OCI-LY7 (cell line): Measurements from ENCODE around the gene ISLR. TPM values are rescaled to one million over a fixed set of nuclear protein-coding genes. Genes with fewer than 3 reads are reported as not detected.

Experiments used
- BruUV-seq: library from RNA; stranded (reverse); fragments of 400-500 nt; replicated peaks from 2 replicates; lab custom pipeline; 2021; lab: Mats Ljungman, UMichigan
- CTCF ChIA-PET: fragments of 300-600 bp; sonication (Branson Sonifier 250); formaldehyde crosslinking; loops from one replicate; lab custom pipeline; 2022; ENCODE audit warnings: antibody characterized with exemption; ENCODE audit not compliant: unreplicated experiment; lab: Charles Lee
- POLR2A ChIA-PET: fragments of 300-600 bp; sonication (Branson Sonifier 250); formaldehyde crosslinking; loops from one replicate; lab custom pipeline; 2022; ENCODE audit warnings: antibody characterized with exemption; lab: Charles Lee
- DNase-seq: peaks from one replicate; pipeline ENCODE4 v3.0.0-alpha.2; 2015; ENCODE audit warnings: low spot score
- H2AFZ ChIP-seq: fragments of 200-600 bp; sonication (generic), shearing (Covaris generic); 2 replicates; pipeline ENCODE4 v1.6.1; 2014; ENCODE audit warnings: mild to moderate bottlenecking, antibody characterized with exemption, low read length, moderate library complexity
- H3K27ac ChIP-seq: fragments of 200-600 bp; sonication (generic); 2 replicates; pipeline ENCODE4 v1.5.1; 2014; ENCODE audit warnings: mixed run types, low read depth, mild to moderate bottlenecking, moderate library complexity, low read length, inconsistent platforms; ENCODE audit not compliant: poor library complexity, severe bottlenecking
- H3K36me3 ChIP-seq: fragments of 200-600 bp; sonication (generic); 2 replicates; pipeline ENCODE4 v1.6.1; 2014; ENCODE audit warnings: mild to moderate bottlenecking, antibody characterized with exemption, low read length, moderate library complexity, mixed read lengths; ENCODE audit not compliant: insufficient read depth
- H3K4me1 ChIP-seq: fragments of 200-600 bp; sonication (generic); 2 replicates; pipeline ENCODE4 v1.5.1; 2014; ENCODE audit warnings: mild to moderate bottlenecking, low read length; ENCODE audit not compliant: insufficient read depth, poor library complexity, severe bottlenecking
- H3K4me2 ChIP-seq: fragments of 200-600 bp; sonication (generic); 2 replicates; pipeline ENCODE4 v1.6.1; 2014; ENCODE audit warnings: mild to moderate bottlenecking, low read length
- H3K4me3 ChIP-seq: fragments of 200-600 bp; sonication (generic); 2 replicates; pipeline ENCODE4 v1.5.1; 2014; ENCODE audit warnings: mild to moderate bottlenecking, low read depth, low read length; ENCODE audit not compliant: poor library complexity, severe bottlenecking
- H3K79me2 ChIP-seq: fragments of 200-600 bp; sonication (generic); 2 replicates; pipeline ENCODE4 v1.6.1; 2016; ENCODE audit warnings: low read depth, mild to moderate bottlenecking, low read length, moderate library complexity, mixed read lengths; ENCODE audit not compliant: insufficient read depth
- H3K9me2 ChIP-seq: fragments of 200-600 bp; sonication (generic); 2 replicates; pipeline ENCODE4 v1.6.1; 2016; ENCODE audit warnings: mild to moderate bottlenecking, low read length, mixed read lengths; ENCODE audit not compliant: insufficient read depth
- H3K9me3 ChIP-seq: fragments of 200-600 bp; sonication (generic); 2 replicates; pipeline ENCODE4 v1.6.1; 2014; ENCODE audit warnings: mild to moderate bottlenecking, mixed run types, low read length, mixed read lengths
- H4K20me1 ChIP-seq: fragments of 200-600 bp; sonication (generic); 2 replicates; pipeline ENCODE4 v1.6.1; 2014; ENCODE audit warnings: mild to moderate bottlenecking, antibody characterized with exemption, low read length, moderate library complexity, mixed read lengths; ENCODE audit not compliant: insufficient read depth
- EZH2phosphoT487 ChIP-seq: fragments of 200-600 bp; sonication (generic); IDR thresholded peaks from 2 replicates; pipeline ENCODE4 v1.6.1; 2018; ENCODE audit warnings: low read depth, borderline replicate concordance, mild to moderate bottlenecking, mixed run types, antibody characterized with exemption, low read length, moderate library complexity, mixed read lengths
- intact Hi-C: fragments of 100-400 bp; cut with micrococcal nuclease; formaldehyde crosslinking; loops from one replicate; pipeline ENCODE4 v1.10.0; 2022; ENCODE audit not compliant: unreplicated experiment
- total RNA-seq, 2 experiments: library from RNA; depleted of rRNA in 1 of 2; stranded (reverse); fragments of >200 nt in 1 of 2; shearing (Covaris generic) in 1 of 2; gene quantifications; 2 replicates each; pipeline ENCODE4 v1.2.3, GENCODE V29; 2014 to 2022
- TF ChIP-seq, protein P1 (sequence below): fragments of 200-600 bp; sonication (generic); conservative IDR thresholded peaks from 2 replicates; pipeline ENCODE4 v1.5.1; 2014; ENCODE audit warnings: mild to moderate bottlenecking, antibody characterized with exemption, low read length, moderate library complexity, mixed read lengths

The ISLR gene
- total RNA-seq, 2 experiments from 2014 or later = not detected

DNA sequence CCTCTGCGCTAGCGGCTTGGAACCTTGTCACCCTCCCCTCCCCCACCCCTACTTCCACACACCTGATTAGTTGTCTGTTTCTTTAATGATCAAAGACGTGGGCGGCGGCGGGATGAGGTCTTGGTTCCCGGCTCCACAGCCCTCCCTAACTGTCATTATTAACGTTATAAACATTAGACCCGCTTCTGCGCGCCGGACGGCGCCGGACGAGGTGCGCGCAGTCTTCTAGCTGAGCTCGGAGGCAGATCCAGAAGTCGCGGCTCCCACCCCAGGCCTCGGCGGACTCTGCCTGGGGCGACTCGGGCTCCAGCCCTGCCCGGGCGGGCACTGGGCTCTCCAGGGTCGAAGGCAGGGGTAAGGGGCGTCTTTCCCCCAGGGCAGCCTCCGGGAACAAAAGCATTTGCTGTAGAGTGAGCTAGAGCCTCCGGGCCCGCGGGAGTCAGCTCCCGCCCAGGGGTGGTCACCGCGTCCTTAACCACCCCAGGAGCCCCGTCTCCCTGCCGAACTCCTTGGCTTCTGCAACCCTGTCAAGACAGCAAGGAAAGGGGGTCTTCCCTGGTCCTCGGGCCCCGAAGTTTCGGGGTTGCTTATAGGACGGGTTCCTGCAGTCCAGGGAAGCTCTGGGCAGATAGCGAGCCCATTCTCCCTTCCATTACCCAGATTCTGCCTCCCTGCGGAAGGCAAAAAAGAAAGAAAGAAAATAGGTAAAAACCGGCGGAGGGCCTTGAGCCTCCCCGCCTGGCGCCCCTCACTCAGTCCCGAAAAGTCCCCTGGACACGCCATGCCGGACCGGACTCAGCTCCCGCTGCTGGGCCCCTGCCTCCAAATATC, 45.3 kb upstream of the ISLR start:
- DNase-seq = no peak
- ChIA-PET CTCF (no interaction called here), POLR2A (no interaction called here)
- no peaks in the 10 kb centered on the region for H3K79me2 ChIP-seq
- H3K27ac ChIP-seq = no peak overlapping the region
- peaks cover 10% of the 10 kb centered on the region for H3K4me1 ChIP-seq
- H3K9me3 ChIP-seq = no peaks in the 10 kb centered on the region
- no peaks in the 10 kb centered on the region for H4K20me1 ChIP-seq
- no TSS peak for BruUV-seq
- intact Hi-C loops = loop anchor here (1.0 to 10.0 kb wide), 3 partner anchors 175 to 1147 kb away; no protein-coding TSS in a partner anchor
- H3K4me2 ChIP-seq = no peak overlapping the region
- TF ChIP-seq EZH2phosphoT487 = no peak
- TF ChIP-seq, protein P1, sequence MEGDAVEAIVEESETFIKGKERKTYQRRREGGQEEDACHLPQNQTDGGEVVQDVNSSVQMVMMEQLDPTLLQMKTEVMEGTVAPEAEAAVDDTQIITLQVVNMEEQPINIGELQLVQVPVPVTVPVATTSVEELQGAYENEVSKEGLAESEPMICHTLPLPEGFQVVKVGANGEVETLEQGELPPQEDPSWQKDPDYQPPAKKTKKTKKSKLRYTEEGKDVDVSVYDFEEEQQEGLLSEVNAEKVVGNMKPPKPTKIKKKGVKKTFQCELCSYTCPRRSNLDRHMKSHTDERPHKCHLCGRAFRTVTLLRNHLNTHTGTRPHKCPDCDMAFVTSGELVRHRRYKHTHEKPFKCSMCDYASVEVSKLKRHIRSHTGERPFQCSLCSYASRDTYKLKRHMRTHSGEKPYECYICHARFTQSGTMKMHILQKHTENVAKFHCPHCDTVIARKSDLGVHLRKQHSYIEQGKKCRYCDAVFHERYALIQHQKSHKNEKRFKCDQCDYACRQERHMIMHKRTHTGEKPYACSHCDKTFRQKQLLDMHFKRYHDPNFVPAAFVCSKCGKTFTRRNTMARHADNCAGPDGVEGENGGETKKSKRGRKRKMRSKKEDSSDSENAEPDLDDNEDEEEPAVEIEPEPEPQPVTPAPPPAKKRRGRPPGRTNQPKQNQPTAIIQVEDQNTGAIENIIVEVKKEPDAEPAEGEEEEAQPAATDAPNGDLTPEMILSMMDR = no peak
- no peaks in the 10 kb centered on the region for H3K36me3 ChIP-seq
- no peaks in the 10 kb centered on the region for H3K9me2 ChIP-seq
- no peak overlapping the region for H2AFZ ChIP-seq
- no peak overlapping the region for H3K4me3 ChIP-seq

DNA sequence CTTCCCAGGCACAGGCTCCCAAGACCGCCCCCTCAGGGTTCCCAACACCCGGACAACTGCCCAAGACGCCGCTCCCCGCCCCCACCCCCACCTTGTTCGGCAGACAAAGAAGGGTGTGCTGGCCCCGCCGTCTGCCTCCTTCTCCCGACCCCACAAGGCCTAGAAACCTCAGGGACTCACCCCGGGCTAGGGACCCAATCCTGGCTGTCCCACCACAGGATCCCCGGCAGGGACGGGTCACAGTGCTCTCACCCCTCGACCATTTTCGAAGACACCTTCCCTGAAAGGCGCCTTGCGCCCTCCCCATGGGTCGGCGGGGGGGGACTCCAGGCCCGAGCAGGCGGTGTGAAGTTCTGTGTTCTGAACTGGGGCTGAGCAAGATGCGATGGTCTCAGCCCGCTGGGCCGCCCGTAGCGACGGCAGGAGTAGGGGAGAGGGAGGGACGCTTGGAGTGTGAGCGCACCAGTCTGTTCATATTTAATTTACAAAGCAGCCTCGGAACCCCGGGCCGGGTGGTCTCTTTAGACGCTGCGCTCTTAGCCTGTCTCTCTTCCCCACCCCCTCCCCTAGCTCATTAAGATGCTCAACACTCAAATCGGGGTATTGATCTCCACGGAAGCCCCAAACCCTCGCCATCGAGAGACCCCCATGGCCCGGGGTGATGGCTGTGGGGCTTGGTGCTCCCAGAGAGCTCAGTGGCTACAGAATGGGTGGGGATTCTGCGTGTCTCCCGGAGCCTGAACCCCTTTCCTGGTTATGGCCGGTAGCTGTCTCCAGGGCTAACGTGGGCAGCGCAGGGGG, 44.5 kb upstream of the ISLR start:
- ChIA-PET CTCF (interaction anchor here (0.5 kb wide), 1 partner anchor 179 kb away, joined by 3 read pairs; no protein-coding TSS in a partner anchor), POLR2A (interaction anchor here (0.6 kb wide), 1 partner anchor 138 kb away, joined by 3 read pairs; no protein-coding TSS in a partner anchor)
- Histone ChIP-seq H3K27ac (no peak overlapping the region), H3K9me2 (no peaks in the 10 kb centered on the region), H3K36me3 (no peaks in the 10 kb centered on the region), H3K9me3 (no peaks in the 10 kb centered on the region), H4K20me1 (no peaks in the 10 kb centered on the region), H3K4me1 (peaks cover 1% of the 10 kb centered on the region), H3K4me2 (no peak overlapping the region), H2AFZ (no peak overlapping the region), H3K79me2 (no peaks in the 10 kb centered on the region), H3K4me3 (no peak overlapping the region)
- BruUV-seq = no TSS peak
- DNase-seq = no peak
- no peak for TF ChIP-seq EZH2phosphoT487
- TF ChIP-seq, protein P1 = no peak
- intact Hi-C loops = loop anchor here (10.0 kb wide), 1 partner anchor 1146 kb away; no protein-coding TSS in a partner anchor
